Stimulated activated CD8-positive, alpha-beta memory T cell treated with anti-CD3 and anti-CD28 coated beads, Interleukin-7, amount 100 ng/mL, for 4 hours (primary cell): ENCODE results near the gene VARS1.
A peak's percentile ranks its signal among the peaks of the same experiment; 100 is the strongest.
"Not testable (repeated sequence)": the region's sequence is repeated elsewhere in the genome, so short reads cannot be mapped to it uniquely, and the experiment has no call there.

Experiments
- DNase-seq, 2 donors: peaks; one replicate each; pipeline ENCODE4 v3.0.0-alpha.2; 2020; ENCODE audit warnings: low read depth in 2 of 2

The VARS1 gene

DNA sequence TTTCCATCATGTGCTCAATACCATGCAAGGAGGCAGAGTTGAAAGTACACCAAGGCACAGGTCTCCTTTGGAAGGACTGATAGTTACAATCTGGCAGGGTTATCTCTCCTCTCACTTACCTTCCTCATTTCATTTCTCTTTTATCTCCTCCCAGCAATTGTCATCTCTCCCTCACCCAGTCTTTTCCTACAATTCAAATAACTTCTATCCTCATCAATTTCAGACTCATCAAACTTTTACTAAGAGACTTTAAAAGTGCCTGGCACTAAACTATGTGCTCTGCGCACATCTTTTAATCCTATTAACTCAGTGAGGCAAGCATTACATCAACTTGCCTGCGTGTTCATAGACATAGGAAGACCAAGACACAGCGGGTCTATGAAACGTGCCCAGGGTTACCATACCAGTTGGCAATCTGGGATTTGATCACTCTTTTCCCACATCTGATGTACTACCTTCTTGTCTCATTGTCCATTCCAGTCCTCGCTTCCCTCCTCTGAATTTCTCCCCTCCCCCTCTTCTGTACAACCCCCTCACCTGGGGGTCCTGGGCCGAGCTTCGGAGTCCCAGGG, 1.2 kb downstream of the VARS1 start:
- no peak for DNase-seq

DNA sequence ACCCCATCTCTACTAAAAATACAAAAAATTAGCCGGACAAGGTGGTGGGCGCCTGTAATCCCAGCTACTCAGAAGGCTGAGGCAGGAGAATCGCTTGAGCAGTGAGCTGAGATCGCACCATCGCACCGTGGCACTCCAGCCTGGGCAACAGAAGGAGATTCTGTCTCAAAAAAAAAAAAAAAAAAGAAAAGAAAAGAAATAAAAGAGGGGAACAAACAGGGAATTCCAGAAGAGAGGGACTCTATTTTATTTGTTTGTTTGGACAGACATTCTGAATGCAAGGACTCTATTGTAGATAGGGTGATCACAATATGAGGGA, 1.7 kb downstream of the VARS1 start:
- DNase-seq = not testable (repeated sequence)

DNA sequence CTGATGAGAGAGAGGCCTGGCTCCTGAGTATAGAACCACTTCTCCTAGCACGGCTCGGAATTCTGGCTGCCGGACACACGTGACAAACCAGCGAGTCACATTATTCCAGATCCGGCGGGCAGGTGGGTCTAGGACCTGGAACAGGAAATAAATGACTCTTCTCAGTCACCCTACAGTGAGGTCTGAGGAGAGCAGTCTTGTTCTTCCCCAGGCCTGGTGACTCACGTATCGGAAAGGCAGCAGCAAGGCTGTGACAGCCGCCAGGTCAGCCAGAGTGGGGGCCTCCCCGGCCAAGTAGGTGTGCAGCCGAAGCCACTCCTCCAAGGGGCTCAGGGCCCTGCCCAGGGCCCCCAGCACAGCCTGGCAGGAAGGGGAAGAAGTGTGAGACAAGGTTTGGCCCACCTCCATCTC, 2.8 kb downstream of the VARS1 start:
- DNase-seq = no peak

DNA sequence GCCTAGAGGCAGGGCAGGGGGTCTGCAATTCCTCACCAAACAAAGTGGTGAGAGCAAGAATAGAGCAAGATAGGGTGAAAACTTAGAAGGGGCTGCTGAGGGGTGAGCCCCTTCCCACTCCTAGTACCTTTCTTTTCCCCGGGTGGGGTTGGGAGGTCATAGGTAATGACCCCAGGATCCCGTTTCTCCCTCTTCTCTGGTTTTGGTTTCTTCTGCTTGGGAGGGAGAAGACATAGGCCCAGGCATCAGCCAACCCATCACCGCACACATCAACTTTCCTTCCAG, 3.5 kb downstream of the VARS1 start:
- DNase-seq = no peak

DNA sequence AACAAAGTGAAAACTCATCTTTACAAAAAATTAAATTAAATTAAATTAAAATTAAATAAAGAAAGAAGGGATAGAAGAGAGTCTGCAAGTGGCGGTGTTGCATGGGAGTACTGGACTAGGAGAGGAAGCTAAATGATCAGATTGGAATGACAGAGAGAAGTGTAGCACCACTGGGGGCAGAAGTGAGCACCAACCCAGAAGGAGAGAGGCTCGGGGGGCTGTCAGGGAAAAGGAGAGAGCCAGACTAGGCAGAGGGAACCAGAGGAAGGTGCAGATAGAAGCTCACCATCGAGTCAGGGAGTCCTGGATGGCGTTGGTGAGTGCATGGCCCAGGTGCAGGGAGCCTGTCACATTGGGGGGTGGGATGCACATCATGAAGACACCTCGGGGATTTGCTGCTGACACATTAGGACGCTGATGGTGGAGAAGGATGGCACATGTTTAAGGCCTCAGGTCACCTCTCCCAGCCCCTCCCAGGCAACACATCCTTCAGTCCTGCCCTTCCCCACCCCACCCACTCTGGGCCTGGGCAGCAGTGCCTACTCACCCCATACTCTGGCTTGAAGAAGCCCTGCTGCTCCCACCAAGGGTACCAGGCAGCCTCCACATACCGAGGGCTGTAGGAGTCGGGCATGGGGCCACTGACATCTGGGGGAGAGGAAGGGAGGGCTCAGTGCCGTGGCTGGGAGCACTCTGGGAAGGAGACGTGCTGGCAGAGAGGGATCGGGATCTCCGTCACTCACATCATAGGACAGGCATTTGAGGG, 4.0 kb downstream of the VARS1 start:
- no peak for DNase-seq

DNA sequence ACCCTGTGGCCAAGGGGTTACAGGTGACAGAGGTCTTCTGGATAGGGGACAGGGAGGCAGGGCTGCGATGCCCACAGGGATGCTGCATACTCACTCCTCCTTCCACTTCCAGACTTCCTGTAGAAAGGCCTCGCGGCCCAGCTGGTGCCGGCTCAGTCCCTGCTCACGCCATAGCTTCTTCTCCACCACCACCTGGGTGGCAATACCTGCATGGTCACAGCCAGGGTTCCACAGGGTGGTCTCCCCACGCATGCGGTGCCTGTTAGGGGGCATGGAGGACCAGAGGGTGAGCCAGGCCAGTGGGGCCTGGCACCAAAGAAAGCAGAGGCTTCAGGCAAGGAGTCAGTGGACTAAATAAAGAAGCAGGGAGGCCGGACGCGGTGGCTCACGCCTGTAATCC, 10.1 kb downstream of the VARS1 start:
- DNase-seq = no peak

DNA sequence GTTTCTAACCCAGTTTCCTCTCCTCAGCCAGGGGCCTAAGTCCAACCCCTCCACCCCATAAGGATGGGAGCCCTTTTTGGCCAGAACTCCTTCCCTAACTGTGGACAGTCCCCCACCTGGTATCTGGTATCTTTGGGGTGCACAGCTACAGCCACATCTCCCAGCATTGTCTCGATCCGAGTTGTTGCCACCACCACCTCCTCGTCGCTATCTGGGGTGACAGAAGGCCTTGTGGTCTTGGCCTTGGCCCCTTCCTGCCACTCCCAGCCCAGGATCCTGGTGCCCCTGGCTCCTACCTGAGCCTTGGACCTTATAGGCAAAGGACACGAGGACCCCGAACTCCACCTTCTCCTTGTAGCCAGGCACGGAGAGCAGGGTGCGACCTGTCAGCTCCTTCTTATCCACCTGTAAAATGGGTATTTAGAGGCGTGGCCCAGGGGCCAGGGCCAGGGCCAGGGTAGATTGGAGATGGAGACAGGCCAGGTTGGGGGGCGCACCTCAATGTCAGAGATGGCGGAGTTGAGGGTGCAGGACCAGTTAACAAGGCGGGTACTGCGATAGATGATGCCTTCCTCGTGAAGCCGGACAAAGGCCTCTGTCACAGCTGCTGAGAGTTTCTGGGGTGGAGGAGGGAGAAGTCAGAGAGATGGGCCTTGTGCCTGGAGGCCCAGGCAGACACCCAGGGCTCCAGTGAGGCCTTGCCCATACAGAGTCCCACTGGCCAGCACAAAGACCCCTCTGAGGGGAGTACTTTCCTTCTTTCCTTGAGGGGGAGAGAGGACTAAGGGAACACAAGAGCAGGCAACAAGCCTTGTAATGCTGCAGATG, 11.2 kb downstream of the VARS1 start:
- DNase-seq = no peak

DNA sequence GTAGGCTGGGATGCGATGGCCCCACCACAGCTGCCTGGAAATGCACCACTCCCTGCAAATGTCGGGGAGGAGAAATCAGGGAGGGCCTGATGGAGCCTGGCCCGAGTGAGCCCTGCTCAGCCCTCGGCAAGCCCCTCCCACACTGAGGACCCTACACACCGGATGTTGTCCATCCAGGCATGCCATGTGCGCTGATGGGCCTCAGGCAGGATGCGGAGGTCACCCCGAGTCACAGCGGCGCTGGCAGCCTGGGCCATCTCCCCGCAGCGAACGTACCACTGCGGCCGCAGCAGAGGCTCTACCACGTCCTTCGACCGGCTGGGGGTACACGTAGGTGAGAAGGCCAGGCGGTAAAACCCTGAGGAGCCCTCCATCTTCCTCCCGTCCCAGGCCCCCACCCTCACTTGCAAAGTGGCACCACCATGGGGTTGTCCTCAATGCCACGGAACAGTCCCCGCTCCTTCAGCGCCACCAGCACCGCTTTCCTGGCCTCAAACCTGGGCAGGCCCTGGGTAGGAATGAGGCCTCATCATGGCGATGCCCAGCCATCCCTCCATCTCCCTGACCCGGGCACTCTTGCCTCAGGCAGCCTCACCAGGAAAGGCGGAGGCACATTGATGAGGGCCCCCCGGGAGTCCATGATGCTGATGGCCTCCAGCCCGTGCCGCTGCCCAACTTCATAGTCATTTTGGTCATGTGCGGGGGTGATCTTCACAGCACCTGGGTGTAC, 13.3 kb downstream of the VARS1 start:
- DNase-seq = no peak

DNA sequence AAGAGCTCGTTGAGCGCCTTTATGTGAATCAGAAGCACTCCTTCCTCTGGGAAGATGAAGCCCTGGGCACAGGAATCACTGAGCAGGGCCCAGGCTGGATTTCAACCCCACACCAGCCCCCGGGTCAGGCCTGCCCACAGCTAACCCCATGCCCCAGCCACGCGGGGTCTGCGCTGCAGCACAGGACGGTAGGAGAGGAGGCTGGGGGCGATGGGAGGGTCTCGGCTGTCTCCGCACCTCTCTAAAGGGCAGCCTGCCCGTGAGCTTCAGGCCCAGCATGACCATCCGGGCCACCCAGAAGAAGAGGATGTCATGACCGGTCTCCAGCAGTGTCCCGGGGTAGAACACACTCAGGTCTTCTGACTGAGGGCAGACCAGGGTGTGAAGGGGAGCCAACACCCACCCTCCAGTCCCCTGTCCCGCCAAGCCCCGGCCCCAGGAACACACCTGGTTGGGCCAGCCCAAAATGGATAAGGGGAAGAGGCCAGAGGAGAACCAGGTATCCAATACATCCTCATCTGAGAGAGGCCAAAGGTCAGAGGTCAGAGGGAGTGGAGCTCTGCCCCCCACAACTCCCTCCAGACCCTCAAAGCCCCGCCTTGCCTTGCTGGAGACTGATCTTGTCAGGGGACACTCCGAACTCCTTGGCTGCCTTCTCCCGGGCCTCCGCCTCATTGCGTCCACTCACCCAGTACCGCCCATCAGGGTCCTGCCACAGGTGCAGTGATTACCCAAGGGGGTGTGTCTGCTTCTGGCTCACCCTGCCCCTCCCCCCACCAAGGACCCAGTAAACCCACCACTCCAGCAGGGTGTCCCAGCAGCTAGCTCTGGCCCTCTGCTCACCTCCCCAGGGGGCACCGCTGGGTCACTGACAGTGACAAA, 14.1 kb downstream of the VARS1 start:
- DNase-seq = no peak

DNA sequence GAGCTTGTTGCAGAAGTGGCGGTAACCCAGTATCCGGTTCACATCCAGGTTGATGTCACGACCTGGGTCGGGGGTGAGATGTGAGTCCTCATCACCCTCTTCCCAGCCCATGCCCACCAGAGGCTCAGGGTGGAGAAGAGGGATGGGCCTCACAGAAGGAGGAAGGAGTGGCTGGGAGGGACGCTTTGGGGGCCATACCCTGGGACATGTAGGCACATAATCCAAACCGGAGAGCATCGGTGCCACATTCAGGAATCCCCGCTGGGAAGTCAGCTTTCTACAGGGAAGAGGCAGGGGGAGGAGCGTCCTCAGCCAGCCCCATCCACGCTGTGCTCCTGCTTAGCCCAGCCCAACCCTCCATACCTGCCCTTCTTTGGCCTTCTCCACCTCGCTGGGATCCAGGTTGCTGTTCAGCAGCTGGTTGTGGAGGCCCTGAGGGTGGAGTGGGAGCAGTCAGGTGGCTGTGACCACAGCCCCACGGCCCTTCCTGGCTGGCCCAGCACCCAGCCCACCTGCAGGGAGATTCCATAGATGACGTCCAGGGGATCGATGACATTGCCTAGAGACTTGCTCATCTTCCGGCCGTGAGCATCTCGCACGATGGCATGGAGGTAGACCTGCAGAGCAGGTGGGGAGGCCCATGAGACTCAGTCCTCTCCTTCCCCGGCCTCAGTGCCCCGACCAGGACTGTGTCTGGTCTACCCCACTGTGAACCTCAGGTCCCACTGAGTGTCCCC, 14.9 kb downstream of the VARS1 start:
- DNase-seq = no peak

DNA sequence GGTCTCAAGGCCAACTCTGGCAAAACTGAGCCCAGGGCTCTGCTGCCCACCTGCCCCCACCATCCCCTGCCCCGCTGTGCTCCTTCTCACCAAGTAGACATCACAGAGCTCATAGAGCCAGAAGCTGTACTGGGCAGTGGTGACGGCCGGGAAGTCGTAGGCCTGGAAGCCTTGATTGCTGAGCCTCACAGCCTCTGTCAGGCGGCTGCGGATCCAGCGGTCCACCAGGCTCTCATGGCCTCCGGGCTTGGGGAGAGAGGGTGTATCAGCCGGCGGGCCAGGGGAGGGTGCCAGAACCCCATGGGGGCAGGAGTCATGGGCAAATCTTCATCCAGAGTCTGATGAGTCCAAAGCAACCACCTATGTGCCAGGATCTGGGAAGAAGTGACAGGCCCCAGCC, 15.6 kb downstream of the VARS1 start:
- no peak for DNase-seq

DNA sequence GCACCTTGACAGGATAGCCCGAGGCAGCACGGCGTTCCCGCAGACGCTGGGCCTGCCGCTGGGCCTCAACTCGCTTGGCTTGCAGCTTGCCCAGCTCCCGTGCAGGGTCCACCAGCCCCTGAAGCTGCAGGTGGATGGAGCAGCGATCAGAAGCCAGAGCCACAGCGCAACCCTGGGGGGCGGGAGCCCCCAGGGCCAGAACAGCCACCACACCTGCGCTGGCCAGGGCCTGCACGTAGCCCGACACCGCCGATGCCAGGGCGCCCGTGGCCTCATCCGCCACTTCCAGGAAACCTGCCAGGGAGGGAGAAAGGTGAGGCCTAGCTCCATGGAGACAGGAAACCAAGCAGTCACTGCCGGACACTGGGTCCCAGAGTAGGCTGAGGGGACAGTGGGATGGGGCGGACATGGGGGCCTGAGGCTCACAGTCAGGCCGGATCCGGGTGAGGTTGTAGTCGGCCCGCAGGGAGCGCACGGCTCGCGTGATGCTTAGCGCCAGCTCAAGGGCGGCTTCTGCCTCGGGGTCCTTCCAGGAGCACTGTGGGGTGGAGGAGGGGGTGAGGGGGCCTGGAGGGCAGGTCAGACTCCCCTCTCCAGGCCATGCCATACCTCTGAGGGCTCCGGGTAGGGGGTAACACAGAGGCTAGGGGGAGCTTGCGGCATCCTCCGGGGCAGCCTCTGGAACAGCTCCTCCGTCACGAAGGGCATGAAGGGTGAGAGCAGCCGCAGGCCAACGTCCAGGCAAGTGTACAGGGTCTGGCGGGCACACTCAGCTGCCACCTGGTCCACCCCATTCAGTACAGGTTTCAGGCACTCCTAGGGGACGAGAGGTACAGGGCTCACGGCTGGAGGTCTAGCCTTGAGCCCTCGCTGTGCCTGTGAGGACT, 16.3 kb downstream of the VARS1 start:
- no peak for DNase-seq

DNA sequence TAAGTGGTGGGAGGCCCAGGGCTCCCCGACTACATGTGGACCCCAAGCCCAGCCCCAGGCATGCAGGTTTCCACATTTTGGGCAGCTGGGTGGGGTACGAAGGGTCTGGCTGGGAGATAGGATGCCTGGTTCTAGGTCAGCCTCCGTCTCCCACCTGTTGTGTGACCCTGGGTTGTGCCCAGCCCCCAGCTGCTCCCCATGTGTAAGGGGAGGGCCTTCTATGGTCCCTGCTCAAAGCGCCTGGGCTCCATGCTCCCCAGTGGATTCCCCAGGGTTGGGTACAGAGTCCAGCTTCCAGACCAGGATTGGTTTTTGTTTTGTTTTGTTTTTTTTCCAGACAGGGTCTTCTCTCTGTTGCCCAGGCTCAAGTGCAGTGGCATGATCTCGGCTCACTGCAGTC, 17.4 kb downstream of the VARS1 start:
- no peak for DNase-seq

DNA sequence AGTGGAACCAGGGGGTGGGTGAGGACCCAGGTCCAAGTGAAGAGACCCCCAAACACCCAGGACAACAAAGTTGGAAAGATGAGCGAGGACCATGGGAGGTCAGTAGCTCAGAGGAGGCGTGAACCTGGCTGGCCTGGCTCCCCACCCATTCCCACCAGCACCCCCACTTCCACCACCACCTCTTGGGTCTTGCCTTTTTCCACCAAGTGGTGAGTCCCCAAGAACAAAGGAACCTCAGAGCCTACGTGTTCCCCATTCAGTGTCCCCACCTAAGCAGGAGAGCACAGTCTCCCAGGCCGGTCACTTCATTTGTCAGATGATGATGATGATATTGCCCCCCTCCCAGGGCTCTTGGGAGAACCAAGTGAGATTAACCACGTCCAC, 17.9 kb downstream of the VARS1 start:
- DNase-seq = no peak

DNA sequence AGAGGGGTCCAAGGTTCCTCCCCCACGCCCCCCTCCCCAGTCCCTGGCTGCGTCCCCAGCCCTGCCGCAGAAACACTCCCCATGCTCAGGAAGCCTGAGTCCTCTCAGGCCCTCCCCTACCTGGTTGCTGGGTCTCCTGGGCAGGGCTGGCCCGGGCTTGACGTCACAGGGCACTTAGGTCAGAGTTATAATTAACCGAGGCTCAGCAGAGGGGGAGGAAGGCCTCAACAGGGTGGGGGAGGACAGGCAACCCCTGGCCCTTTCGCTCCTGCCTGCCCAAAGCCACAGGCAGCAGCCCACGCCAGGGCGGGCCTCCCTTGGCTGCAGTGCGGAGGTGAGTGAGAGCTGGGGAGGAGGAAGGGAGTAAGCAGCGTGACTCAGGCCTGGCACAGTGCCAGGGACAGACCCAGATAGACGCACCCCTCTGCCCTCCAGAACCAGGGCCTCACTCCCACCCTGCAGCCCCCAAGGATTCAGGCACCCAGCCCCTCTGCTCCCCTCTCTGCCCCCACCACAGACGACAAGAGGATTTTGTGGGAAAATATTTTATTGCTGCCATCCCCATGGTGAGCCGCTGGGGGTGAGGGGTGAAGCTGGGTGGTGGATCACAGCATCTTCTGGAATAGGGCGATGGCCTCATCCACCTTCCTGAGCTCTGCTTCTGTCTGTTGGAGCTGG, 18.4 kb downstream of the VARS1 start, which contains the start of gene VWA7:
TSS of gene VWA7 (minus strand) at position 340 of the 678 bp plus-strand sequence. CDS start 549 bp downstream, outside the sequence.
- peak; percentile 67 to 81 for DNase-seq

DNA sequence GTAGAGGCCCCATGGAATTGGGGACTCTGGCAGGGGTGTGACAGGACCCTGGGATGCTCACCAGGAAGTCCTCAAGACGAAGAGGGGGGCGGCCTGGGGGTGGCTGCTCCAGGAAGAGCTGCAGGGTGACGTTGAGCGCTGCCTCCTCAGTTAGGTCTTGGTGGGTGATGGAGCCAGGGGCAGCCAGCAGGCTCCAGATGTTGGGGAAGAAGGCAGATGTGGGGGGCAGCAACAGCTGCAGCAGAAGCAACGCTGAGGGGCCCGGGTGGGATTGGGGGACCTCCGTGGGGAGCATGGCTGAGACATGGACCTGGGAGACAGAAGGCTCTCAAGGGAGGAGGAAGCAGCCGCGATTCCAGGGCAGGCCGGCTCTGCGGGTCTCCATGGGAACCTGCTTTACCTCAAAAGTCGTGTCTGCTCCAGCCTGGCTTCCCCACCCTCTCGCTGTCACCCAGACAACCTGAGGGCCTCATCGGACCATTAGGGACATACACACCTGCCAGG, 19.0 kb downstream of the VARS1 start:
- no peak for DNase-seq

DNA sequence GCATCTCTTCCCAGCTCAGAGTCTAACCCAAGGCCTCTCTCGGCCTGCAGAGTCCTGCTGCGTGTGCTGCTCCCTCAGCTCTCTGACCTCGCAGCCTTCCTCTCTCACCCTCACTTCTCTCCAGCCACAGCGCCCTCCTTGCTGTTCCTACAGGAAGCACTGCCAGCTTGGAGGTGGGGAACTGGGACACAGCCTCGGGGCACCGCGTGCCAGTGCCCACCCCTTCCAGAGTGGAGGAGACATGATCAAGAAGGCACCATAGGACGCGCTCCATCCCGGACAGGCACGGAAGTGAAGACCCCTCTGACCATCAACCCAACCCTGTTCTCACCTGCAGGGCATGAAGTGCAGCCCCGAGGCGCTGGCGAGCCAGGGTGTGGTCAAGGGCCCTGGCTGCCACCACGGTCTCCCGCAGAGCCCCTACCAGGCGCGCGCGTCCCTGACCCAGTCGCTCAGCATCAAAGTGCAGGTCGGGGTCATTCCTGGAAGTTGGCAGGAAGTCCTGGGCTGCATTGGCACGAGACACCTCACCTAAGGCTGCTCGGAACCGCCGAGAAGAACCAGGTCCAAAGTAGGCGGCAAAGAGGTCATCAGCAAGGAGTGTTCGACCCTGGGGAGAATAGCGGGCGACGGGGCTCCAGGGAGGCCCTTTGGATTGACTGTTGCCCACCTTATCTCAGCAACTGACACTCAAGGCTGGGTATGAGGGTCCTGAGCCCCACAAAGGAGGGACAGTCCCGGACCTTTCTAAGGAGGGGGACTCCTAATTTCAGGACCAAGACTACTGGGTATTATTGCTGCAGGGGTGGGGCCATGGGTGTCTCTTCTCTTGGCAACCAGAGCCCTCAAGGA, 19.7 kb downstream of the VARS1 start:
- DNase-seq = no peak

DNA sequence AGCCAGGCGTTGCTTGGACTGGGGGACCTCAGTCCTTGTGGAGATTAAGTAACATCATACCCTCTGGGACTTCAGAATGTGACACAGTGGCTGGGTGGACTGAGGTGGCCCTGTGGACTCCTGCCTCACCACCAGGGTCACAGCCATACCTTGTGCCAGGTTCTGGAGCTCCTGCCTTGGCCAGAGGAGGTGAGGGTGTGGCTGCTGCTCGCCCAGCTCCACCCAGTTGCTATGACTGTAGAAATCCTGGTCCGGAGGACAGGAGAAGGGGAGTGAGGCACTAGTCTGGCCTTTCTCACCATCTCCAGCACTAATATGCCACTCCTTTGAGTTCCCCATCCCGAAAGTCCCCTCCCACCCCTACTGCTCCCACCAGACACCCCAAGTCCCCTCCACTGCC, 20.4 kb downstream of the VARS1 start:
- DNase-seq = no peak
